ENCODE data around the gene GOLGA6L10.
"Not testable (repeated sequence)": the region's sequence is repeated elsewhere in the genome, so short reads cannot be mapped to it uniquely, and the experiment has no call there.

GRCh38 chr15:82331576-82332304 is 17.5 kb downstream of the GOLGA6L10 start:
- not testable (repeated sequence) for TF ChIP-seq CTCF (conservative IDR thresholded peaks at IDR 0.05; ENCODE audit: low read depth, low read length); EZH2phosphoT487 (IDR thresholded peaks at IDR 0.05; ENCODE audit: borderline replicate concordance, low read length); EZH2 (IDR thresholded peaks at IDR 0.05; ENCODE audit: low read length, unreplicated experiment)
